ENCODE measurements around the gene SLC26A2. TPM values are rescaled to one million over a fixed set of nuclear protein-coding genes. Genes with fewer than 3 reads are reported as not detected.

The SLC26A2 gene
- total and polyA plus RNA-seq, 10 of the 15 experiments (the other 5 are each of a cell fraction or from before 2014, with no cell fraction given): 1.7 to 6.4 (median 4.2) TPM

Small RNA genes lying within 50 kb of the gene (small RNA-seq; reads per million reads assigned to genes)
- gene RF00019: not detected

Other genes with a start within 250 kb of the SLC26A2 start
Only the 7 nearest of the 8 such genes appear.
- gene PDE6A, start 16.0 kb upstream of the SLC26A2 start, total RNA-seq (2014; rRNA removed): not detected in 2 replicates
- gene PDE6A, start 16.0 kb upstream of the SLC26A2 start, total RNA-seq (2014; rRNA removed; fragmentation: Illumina TruSeq; extraction: Trizol): not detected in 2 replicates
- gene PDE6A, start 16.0 kb upstream of the SLC26A2 start, total RNA-seq (2021): not detected in 2 replicates
- not detected in 2 replicates for gene PDE6A, start 16.0 kb upstream of the SLC26A2 start, polyA plus RNA-seq (2011; rRNA removed)
- gene PDE6A, start 16.0 kb upstream of the SLC26A2 start, polyA plus RNA-seq (2014; fragmentation: Illumina TruSeq; extraction: Trizol): not detected in 2 replicates
- not detected for gene PDE6A, start 16.0 kb upstream of the SLC26A2 start, polyA plus RNA-seq (2014; fragmentation: Nextera tagmentation; extraction: Ambion mirVana)
- gene PDE6A, start 16.0 kb upstream of the SLC26A2 start, polyA plus RNA-seq (2014; rRNA removed): 0.03 TPM in 1 of 2 replicates, not detected in the other
- under 1 TPM; 0.05 to 0.26 TPM for gene PDE6A, start 16.0 kb upstream of the SLC26A2 start, polyA plus RNA-seq (2016; fragmentation: Nextera tagmentation; extraction: Ambion mirVana)
- 3.4 and 3.7 TPM in 2 replicates for gene TIGD6, start 39.9 kb downstream of the SLC26A2 start, total RNA-seq (2014; rRNA removed)
- 2.6 and 2.7 TPM in 2 replicates for gene TIGD6, start 39.9 kb downstream of the SLC26A2 start, total RNA-seq (2014; rRNA removed; fragmentation: Illumina TruSeq; extraction: Trizol)
- 2.2 and 2.9 TPM in 2 replicates for gene TIGD6, start 39.9 kb downstream of the SLC26A2 start, total RNA-seq (2021)
- 3.2 and 3.7 TPM in 2 replicates for gene TIGD6, start 39.9 kb downstream of the SLC26A2 start, polyA plus RNA-seq (2011; rRNA removed)
- gene TIGD6, start 39.9 kb downstream of the SLC26A2 start, polyA plus RNA-seq (2014; fragmentation: Illumina TruSeq; extraction: Trizol): 2.6 and 3.5 TPM in 2 replicates
- gene TIGD6, start 39.9 kb downstream of the SLC26A2 start, polyA plus RNA-seq (2014; fragmentation: Nextera tagmentation; extraction: Ambion mirVana): 1 to 10 TPM in 1 of 2 experiments, under 1 TPM in 1; 0.84 to 1.1 TPM
- 2.7 and 3.3 TPM in 2 replicates for gene TIGD6, start 39.9 kb downstream of the SLC26A2 start, polyA plus RNA-seq (2014; rRNA removed)
- 1 to 10 TPM; 4.0 to 4.1 TPM for gene TIGD6, start 39.9 kb downstream of the SLC26A2 start, polyA plus RNA-seq (2016; fragmentation: Nextera tagmentation; extraction: Ambion mirVana)
- 33.7 and 34.6 TPM in 2 replicates for gene HMGXB3, start 40.0 kb downstream of the SLC26A2 start, total RNA-seq (2014; rRNA removed)
- 25.4 and 26.2 TPM in 2 replicates for gene HMGXB3, start 40.0 kb downstream of the SLC26A2 start, total RNA-seq (2014; rRNA removed; fragmentation: Illumina TruSeq; extraction: Trizol)
- 34.9 and 38.1 TPM in 2 replicates for gene HMGXB3, start 40.0 kb downstream of the SLC26A2 start, total RNA-seq (2021)
- 37.6 and 42.2 TPM in 2 replicates for gene HMGXB3, start 40.0 kb downstream of the SLC26A2 start, polyA plus RNA-seq (2011; rRNA removed)
- gene HMGXB3, start 40.0 kb downstream of the SLC26A2 start, polyA plus RNA-seq (2014; fragmentation: Illumina TruSeq; extraction: Trizol): 28.6 and 30.8 TPM in 2 replicates
- 1 to 10 TPM in 1 of 2 experiments, under 1 TPM in 1; 1.00 to 1.8 TPM for gene HMGXB3, start 40.0 kb downstream of the SLC26A2 start, polyA plus RNA-seq (2014; fragmentation: Nextera tagmentation; extraction: Ambion mirVana)
- 39.3 and 40.1 TPM in 2 replicates for gene HMGXB3, start 40.0 kb downstream of the SLC26A2 start, polyA plus RNA-seq (2014; rRNA removed)
- gene HMGXB3, start 40.0 kb downstream of the SLC26A2 start, polyA plus RNA-seq (2016; fragmentation: Nextera tagmentation; extraction: Ambion mirVana): 10 to 100 TPM; 16.8 to 18.4 TPM
- gene CSF1R, start 125.8 kb downstream of the SLC26A2 start, total RNA-seq (2014; rRNA removed): 2.0 and 2.4 TPM in 2 replicates
- gene CSF1R, start 125.8 kb downstream of the SLC26A2 start, total RNA-seq (2014; rRNA removed; fragmentation: Illumina TruSeq; extraction: Trizol): 0.63 and 0.69 TPM in 2 replicates
- gene CSF1R, start 125.8 kb downstream of the SLC26A2 start, total RNA-seq (2021): 3.6 and 4.4 TPM in 2 replicates
- 0.73 and 1.7 TPM in 2 replicates for gene CSF1R, start 125.8 kb downstream of the SLC26A2 start, polyA plus RNA-seq (2011; rRNA removed)
- 0.97 and 2.3 TPM in 2 replicates for gene CSF1R, start 125.8 kb downstream of the SLC26A2 start, polyA plus RNA-seq (2014; fragmentation: Illumina TruSeq; extraction: Trizol)
- gene CSF1R, start 125.8 kb downstream of the SLC26A2 start, polyA plus RNA-seq (2014; fragmentation: Nextera tagmentation; extraction: Ambion mirVana): under 1 TPM; 0.35 to 0.38 TPM
- gene CSF1R, start 125.8 kb downstream of the SLC26A2 start, polyA plus RNA-seq (2014; rRNA removed): 2.8 and 3.2 TPM in 2 replicates
- under 1 TPM; 0.47 to 0.79 TPM for gene CSF1R, start 125.8 kb downstream of the SLC26A2 start, polyA plus RNA-seq (2016; fragmentation: Nextera tagmentation; extraction: Ambion mirVana)
- gene PDGFRB, start 195.1 kb downstream of the SLC26A2 start, total RNA-seq (2014; rRNA removed): 1.8 and 3.0 TPM in 2 replicates
- gene PDGFRB, start 195.1 kb downstream of the SLC26A2 start, total RNA-seq (2014; rRNA removed; fragmentation: Illumina TruSeq; extraction: Trizol): 1.2 and 1.4 TPM in 2 replicates
- 2.2 and 3.3 TPM in 2 replicates for gene PDGFRB, start 195.1 kb downstream of the SLC26A2 start, total RNA-seq (2021)
- gene PDGFRB, start 195.1 kb downstream of the SLC26A2 start, polyA plus RNA-seq (2011; rRNA removed): 0.64 and 0.65 TPM in 2 replicates
- gene PDGFRB, start 195.1 kb downstream of the SLC26A2 start, polyA plus RNA-seq (2014; fragmentation: Illumina TruSeq; extraction: Trizol): 0.41 and 0.90 TPM in 2 replicates
- gene PDGFRB, start 195.1 kb downstream of the SLC26A2 start, polyA plus RNA-seq (2014; fragmentation: Nextera tagmentation; extraction: Ambion mirVana): under 1 TPM; 0.02 to 0.16 TPM
- gene PDGFRB, start 195.1 kb downstream of the SLC26A2 start, polyA plus RNA-seq (2014; rRNA removed): 0.94 and 2.1 TPM in 2 replicates
- 1 to 10 TPM; 1.5 to 1.7 TPM for gene PDGFRB, start 195.1 kb downstream of the SLC26A2 start, polyA plus RNA-seq (2016; fragmentation: Nextera tagmentation; extraction: Ambion mirVana)
- not detected in 2 replicates for gene CDX1, start 206.0 kb downstream of the SLC26A2 start, total RNA-seq (2014; rRNA removed)
- gene CDX1, start 206.0 kb downstream of the SLC26A2 start, total RNA-seq (2014; rRNA removed; fragmentation: Illumina TruSeq; extraction: Trizol): not detected in 2 replicates
- not detected in 2 replicates for gene CDX1, start 206.0 kb downstream of the SLC26A2 start, total RNA-seq (2021)
- gene CDX1, start 206.0 kb downstream of the SLC26A2 start, polyA plus RNA-seq (2011; rRNA removed): not detected in 2 replicates
- not detected in 2 replicates for gene CDX1, start 206.0 kb downstream of the SLC26A2 start, polyA plus RNA-seq (2014; fragmentation: Illumina TruSeq; extraction: Trizol)
- gene CDX1, start 206.0 kb downstream of the SLC26A2 start, polyA plus RNA-seq (2014; fragmentation: Nextera tagmentation; extraction: Ambion mirVana): not detected
- not detected in 2 replicates for gene CDX1, start 206.0 kb downstream of the SLC26A2 start, polyA plus RNA-seq (2014; rRNA removed)
- gene CDX1, start 206.0 kb downstream of the SLC26A2 start, polyA plus RNA-seq (2016; fragmentation: Nextera tagmentation; extraction: Ambion mirVana): not detected
- gene SLC6A7, start 229.3 kb downstream of the SLC26A2 start, total RNA-seq (2014; rRNA removed): 0.06 and 0.11 TPM in 2 replicates
- 0.05 TPM in 1 of 2 replicates, not detected in the other for gene SLC6A7, start 229.3 kb downstream of the SLC26A2 start, total RNA-seq (2014; rRNA removed; fragmentation: Illumina TruSeq; extraction: Trizol)
- gene SLC6A7, start 229.3 kb downstream of the SLC26A2 start, total RNA-seq (2021): 0.08 TPM in 1 of 2 replicates, not detected in the other
- not detected in 2 replicates for gene SLC6A7, start 229.3 kb downstream of the SLC26A2 start, polyA plus RNA-seq (2011; rRNA removed)
- 0.01 TPM in 1 of 2 replicates, not detected in the other for gene SLC6A7, start 229.3 kb downstream of the SLC26A2 start, polyA plus RNA-seq (2014; fragmentation: Illumina TruSeq; extraction: Trizol)
- gene SLC6A7, start 229.3 kb downstream of the SLC26A2 start, polyA plus RNA-seq (2014; fragmentation: Nextera tagmentation; extraction: Ambion mirVana): not detected
- 0.04 TPM in 1 of 2 replicates, not detected in the other for gene SLC6A7, start 229.3 kb downstream of the SLC26A2 start, polyA plus RNA-seq (2014; rRNA removed)
- under 1 TPM in 1 of 2 experiments, not detected in 1; 0.15 TPM for gene SLC6A7, start 229.3 kb downstream of the SLC26A2 start, polyA plus RNA-seq (2016; fragmentation: Nextera tagmentation; extraction: Ambion mirVana)